Calu3 (cell line): ENCODE measurements around the gene RNASE4. TPM values are rescaled to one million over a fixed set of nuclear protein-coding genes. Genes with fewer than 3 reads are reported as not detected.
"Not testable (repeated sequence)": the region's sequence is repeated elsewhere in the genome, so short reads cannot be mapped to it uniquely, and the experiment has no call there.

Experiments used
- BruUV-seq: library from RNA; stranded (reverse); fragments of 400-500 nt; replicated peaks from 2 replicates; lab custom pipeline; 2021; lab: Mats Ljungman, UMichigan
- CTCF ChIA-PET: fragments of 300-600 bp; sonication (Branson Sonifier 250); formaldehyde crosslinking; loops from one replicate; lab custom pipeline; 2022; ENCODE audit warnings: antibody characterized with exemption; lab: Charles Lee
- DNase-seq: peaks from one replicate; pipeline ENCODE4 v3.0.0; 2022
- H3K27ac Mint-ChIP-seq: one replicate; pipeline ENCODE4 v1.8.0; 2022; ENCODE audit warnings: mixed read lengths; ENCODE audit not compliant: unreplicated experiment
- H3K27me3 Mint-ChIP-seq: one replicate; pipeline ENCODE4 v1.8.0; 2022; ENCODE audit warnings: mixed read lengths; ENCODE audit not compliant: unreplicated experiment
- H3K36me3 Mint-ChIP-seq: one replicate; pipeline ENCODE4 v1.8.0; 2022; ENCODE audit warnings: mild to moderate bottlenecking, moderate library complexity, mixed read lengths; ENCODE audit not compliant: insufficient read depth, unreplicated experiment
- H3K4me1 Mint-ChIP-seq: one replicate; pipeline ENCODE4 v1.8.0; 2022; ENCODE audit warnings: mild to moderate bottlenecking, low read depth, mixed read lengths; ENCODE audit not compliant: unreplicated experiment
- H3K4me3 Mint-ChIP-seq: one replicate; pipeline ENCODE4 v1.8.0; 2022; ENCODE audit warnings: mild to moderate bottlenecking, low read depth, moderate library complexity, mixed read lengths; ENCODE audit not compliant: unreplicated experiment
- H3K9me3 Mint-ChIP-seq: one replicate; pipeline ENCODE4 v1.8.0; 2022; ENCODE audit warnings: low read depth, mixed read lengths; ENCODE audit not compliant: unreplicated experiment
- intact Hi-C: fragments of 100-400 bp; cut with micrococcal nuclease; formaldehyde crosslinking; loops from one replicate; pipeline ENCODE4 v1.10.0; 2022; ENCODE audit not compliant: unreplicated experiment
- total RNA-seq: library from RNA; stranded (reverse); gene quantifications from 2 replicates; pipeline ENCODE4 v1.2.3, GENCODE V29; 2022
- TF ChIP-seq, protein P1 (sequence below): fragments of 200-600 bp; IDR thresholded peaks from one replicate; pipeline ENCODE4 v1.8.0; 2022; ENCODE audit warnings: antibody characterized with exemption; ENCODE audit not compliant: unreplicated experiment

RNASE4 gene
- total RNA-seq, 1 experiment from 2014 or later, result 5.3 TPM

DNA sequence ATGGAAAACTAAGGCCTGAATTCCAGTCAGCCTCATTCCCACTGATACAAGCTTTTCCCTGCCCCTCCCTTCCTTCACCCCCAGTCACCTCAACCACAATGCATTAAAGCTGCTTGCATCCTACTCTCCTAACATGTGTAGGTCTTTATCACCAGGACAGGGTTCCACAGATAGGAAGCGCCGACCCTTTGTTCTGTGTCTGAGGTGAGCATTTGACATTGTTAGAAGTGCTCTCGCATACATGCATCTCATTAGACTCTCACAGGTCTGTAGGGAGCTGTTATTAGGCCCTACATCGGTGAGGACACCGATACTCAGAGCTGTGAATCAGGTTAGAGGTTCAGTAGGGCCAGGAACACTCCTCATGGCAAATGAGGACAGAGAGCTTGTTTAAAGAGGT lies 48.1 kb downstream of the RNASE4 start:
- intact Hi-C loops, result no loop called here
- Mint-ChIP-seq H3K27me3 (no peaks in the 10 kb centered on the region), H3K4me3 (no peak overlapping the region), H3K36me3 (no peaks in the 10 kb centered on the region), H3K4me1 (peaks cover 16% of the 10 kb centered on the region), H3K9me3 (no peaks in the 10 kb centered on the region), H3K27ac (no peak overlapping the region)
- CTCF ChIA-PET, result no interaction called here
- no TSS peak for BruUV-seq
- DNase-seq, result no peak
- TF ChIP-seq, protein P1, sequence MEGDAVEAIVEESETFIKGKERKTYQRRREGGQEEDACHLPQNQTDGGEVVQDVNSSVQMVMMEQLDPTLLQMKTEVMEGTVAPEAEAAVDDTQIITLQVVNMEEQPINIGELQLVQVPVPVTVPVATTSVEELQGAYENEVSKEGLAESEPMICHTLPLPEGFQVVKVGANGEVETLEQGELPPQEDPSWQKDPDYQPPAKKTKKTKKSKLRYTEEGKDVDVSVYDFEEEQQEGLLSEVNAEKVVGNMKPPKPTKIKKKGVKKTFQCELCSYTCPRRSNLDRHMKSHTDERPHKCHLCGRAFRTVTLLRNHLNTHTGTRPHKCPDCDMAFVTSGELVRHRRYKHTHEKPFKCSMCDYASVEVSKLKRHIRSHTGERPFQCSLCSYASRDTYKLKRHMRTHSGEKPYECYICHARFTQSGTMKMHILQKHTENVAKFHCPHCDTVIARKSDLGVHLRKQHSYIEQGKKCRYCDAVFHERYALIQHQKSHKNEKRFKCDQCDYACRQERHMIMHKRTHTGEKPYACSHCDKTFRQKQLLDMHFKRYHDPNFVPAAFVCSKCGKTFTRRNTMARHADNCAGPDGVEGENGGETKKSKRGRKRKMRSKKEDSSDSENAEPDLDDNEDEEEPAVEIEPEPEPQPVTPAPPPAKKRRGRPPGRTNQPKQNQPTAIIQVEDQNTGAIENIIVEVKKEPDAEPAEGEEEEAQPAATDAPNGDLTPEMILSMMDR, result no peak

DNA sequence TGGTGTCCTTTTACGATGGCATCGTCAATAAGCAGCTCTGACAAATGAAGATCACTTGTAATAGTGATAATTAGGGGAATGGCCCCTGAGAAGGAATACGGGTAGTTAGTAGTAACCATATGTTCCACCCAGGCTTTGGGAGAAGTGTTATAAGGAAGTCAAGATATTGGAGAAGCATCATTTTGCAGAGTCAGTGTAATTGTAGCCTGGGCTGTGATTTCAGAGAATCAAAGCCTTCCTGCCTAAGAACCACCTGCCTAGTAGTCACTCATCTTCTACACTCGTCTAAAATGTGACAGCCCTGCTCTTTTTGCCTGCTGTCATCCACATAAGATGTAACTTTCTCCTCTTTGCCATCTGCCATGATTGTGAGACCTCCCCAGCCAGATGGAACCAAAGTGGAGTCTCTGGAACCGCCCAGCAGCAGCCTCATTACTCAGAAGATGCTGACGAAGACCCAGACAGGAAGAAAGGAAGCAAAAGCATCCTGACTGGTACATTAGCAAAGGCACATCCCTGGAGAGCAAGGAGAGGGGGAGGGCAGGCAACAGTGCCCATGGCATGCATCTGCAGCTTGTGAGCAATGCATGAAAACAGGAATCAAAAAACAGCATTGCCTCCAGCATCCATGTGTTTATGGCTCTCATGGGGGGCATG lies 48.7 kb downstream of the RNASE4 start:
- Mint-ChIP-seq H3K27me3 (no peaks in the 10 kb centered on the region), H3K4me1 (peaks cover 10% of the 10 kb centered on the region)
- CTCF ChIA-PET, result no interaction called here

DNA sequence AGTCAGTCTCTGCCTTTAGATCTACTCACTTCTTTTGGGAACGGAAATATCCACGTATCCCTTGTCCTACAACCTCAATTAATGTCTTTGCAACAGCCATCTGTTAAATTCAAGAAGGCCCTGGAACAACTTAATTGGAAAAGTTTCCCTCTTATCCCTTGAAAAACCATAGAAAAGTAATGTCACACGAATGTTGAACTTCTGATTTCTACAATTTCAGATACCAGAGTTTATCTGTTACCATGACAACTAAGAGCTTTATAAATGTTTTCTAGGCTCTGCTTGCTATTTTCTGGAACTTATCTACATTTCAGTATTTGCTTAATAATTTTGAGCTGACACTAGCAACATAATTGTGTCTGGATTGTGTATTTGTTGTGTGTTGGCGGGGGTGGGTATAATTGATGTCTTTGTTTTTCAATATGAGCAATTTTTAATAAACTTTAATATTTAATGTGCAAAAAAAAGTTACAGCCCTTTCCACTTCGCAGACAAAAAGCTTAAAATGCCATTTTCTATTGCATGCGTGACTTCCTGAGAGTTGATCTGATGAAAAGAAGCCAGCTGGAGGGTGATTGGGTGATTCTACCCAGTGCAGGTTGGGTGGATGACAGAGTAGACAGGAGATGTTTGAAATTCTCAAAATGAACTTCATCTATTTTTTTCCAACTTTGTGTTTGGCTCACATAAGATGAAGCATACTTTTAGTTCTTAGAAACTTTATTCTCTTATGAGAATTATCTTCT lies 49.5 kb downstream of the RNASE4 start:
- no TSS peak for BruUV-seq
- DNase-seq, result no peak
- Mint-ChIP-seq H3K4me3 (no peak overlapping the region), H3K36me3 (no peaks in the 10 kb centered on the region), H3K4me1 (peaks cover 9% of the 10 kb centered on the region), H3K27me3 (no peaks in the 10 kb centered on the region), H3K9me3 (no peaks in the 10 kb centered on the region), H3K27ac (no peak overlapping the region)
- TF ChIP-seq, protein P1, result no peak
- CTCF ChIA-PET, result no interaction called here
- intact Hi-C loops, result no loop called here

More for the DNA sequence above, 48.7 kb downstream of the RNASE4 start:
- no TSS peak for BruUV-seq
- H3K4me3 Mint-ChIP-seq, result no peak overlapping the region
- intact Hi-C loops, result no loop called here
- TF ChIP-seq, protein P1, result no peak
- no peak overlapping the region for H3K27ac Mint-ChIP-seq
- no peaks in the 10 kb centered on the region for H3K9me3 Mint-ChIP-seq
- H3K36me3 Mint-ChIP-seq, result no peaks in the 10 kb centered on the region
- no peak for DNase-seq

DNA sequence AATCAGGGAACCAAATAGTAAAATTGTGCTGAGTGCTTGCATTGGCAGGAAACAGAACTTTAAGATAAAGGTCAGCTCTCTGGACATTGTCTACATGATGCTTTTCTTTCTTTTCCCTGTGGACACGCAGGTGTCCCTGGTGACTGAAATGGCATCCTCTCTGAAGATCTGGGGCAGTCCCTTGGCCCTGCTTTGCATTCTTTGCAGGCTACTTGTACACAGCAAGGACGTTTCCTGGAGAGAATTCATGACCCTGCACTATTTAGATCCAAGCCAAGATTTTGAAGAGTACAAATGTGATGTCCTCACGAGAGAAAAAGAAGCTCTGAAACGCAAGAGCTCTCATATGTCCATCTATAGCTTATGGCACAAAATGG lies 50.1 kb downstream of the RNASE4 start:
- BruUV-seq, result no TSS peak

DNA sequence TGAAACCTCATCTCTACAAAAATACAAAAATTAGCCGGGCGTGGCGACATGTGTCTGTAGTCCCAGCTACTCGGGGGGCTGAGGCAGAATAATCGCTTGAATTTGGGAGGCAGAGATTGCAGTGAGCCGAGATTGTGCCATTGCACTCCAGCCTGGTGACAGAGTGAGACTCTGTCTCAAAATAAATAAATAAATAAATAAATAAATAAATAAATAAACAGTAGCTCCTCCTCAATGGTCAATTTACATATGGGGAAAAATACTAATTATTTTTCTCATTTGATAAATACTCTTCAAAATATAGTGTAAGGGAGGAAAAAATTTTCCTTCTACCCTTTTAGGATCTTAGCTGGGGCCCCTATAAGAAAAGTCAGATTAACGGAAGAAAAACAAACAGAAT lies 53.9 kb downstream of the RNASE4 start:
- intact Hi-C loops, H3K9me3 Mint-ChIP-seq, CTCF ChIA-PET, H3K36me3 Mint-ChIP-seq, DNase-seq, H3K4me3 Mint-ChIP-seq, H3K27ac Mint-ChIP-seq, BruUV-seq, H3K27me3 Mint-ChIP-seq: not testable (repeated sequence)
- peaks cover 20% of the 10 kb centered on the region for H3K4me1 Mint-ChIP-seq

More for the DNA sequence above, 50.1 kb downstream of the RNASE4 start:
- H3K4me3 Mint-ChIP-seq, result no peak overlapping the region
- CTCF ChIA-PET, result no interaction called here
- TF ChIP-seq, protein P1, result no peak
- intact Hi-C loops, result no loop called here
- H3K36me3 Mint-ChIP-seq, result no peaks in the 10 kb centered on the region
- H3K4me1 Mint-ChIP-seq, result peaks cover 9% of the 10 kb centered on the region
- no peaks in the 10 kb centered on the region for H3K27me3 Mint-ChIP-seq
- DNase-seq, result no peak
- no peak overlapping the region for H3K27ac Mint-ChIP-seq
- no peaks in the 10 kb centered on the region for H3K9me3 Mint-ChIP-seq
